Progenitor cell of endocrine pancreas (in vitro differentiated cells): ENCODE measurements around the gene MTG2. TPM values are rescaled to one million over a fixed set of nuclear protein-coding genes. Genes with fewer than 3 reads are reported as not detected.

Source experiments
- DNase-seq: peaks from one replicate; pipeline ENCODE4 v3.0.0; 2021; ENCODE audit warnings: low spot score; ENCODE audit not compliant: unreplicated experiment
- H3K27ac Mint-ChIP-seq: 2 replicates; pipeline ENCODE4 v1.8.0; 2021; ENCODE audit warnings: mild to moderate bottlenecking, moderate library complexity, mixed read lengths
- H3K27me3 Mint-ChIP-seq: 2 replicates; pipeline ENCODE4 v1.8.0; 2021; ENCODE audit warnings: mixed read lengths
- H3K36me3 Mint-ChIP-seq: 2 replicates; pipeline ENCODE4 v1.8.0; 2022; ENCODE audit warnings: mixed read lengths; ENCODE audit not compliant: insufficient read depth
- H3K4me1 Mint-ChIP-seq: 2 replicates; pipeline ENCODE4 v1.8.0; 2021; ENCODE audit warnings: low read depth, mixed read lengths
- H3K4me3 Mint-ChIP-seq: 2 replicates; pipeline ENCODE4 v1.8.0; 2021; ENCODE audit warnings: low read depth, mild to moderate bottlenecking, moderate library complexity, mixed read lengths
- H3K9me3 Mint-ChIP-seq: 2 replicates; pipeline ENCODE4 v1.8.0; 2021; ENCODE audit warnings: low read depth, mixed read lengths
- CTCF ChIP-seq: fragments of 200-600 bp; sonication (generic); IDR thresholded peaks from one replicate; pipeline ENCODE4 v1.5.0; 2021; ENCODE audit warnings: antibody characterized with exemption, mild to moderate bottlenecking; ENCODE audit not compliant: unreplicated experiment
- total RNA-seq: library from RNA; stranded (reverse); gene quantifications from 2 replicates; pipeline ENCODE4 v1.2.1, GENCODE V29; 2021

Gene MTG2
- total RNA-seq, 1 donor from 2014 or later = 31.6 TPM

- Mint-ChIP-seq H3K36me3 (peaks cover 6% of the 10 kb centered on the region), H3K27ac (no peak overlapping the region), H3K9me3 (no peaks in the 10 kb centered on the region), H3K27me3 (no peaks in the 10 kb centered on the region), H3K4me3 (no peak overlapping the region), H3K4me1 (no peaks in the 10 kb centered on the region)
- DNase-seq = no peak
- TF ChIP-seq CTCF = no peak
Observed at GRCh38 chr20:62190639-62191411, 8.0 kb downstream of the MTG2 start.

- H3K27me3 Mint-ChIP-seq = no peaks in the 10 kb centered on the region
- no peak for TF ChIP-seq CTCF
- peaks cover 6% of the 10 kb centered on the region for H3K36me3 Mint-ChIP-seq
- H3K9me3 Mint-ChIP-seq = no peaks in the 10 kb centered on the region
- H3K27ac Mint-ChIP-seq = no peak overlapping the region
- H3K4me1 Mint-ChIP-seq = no peaks in the 10 kb centered on the region
- DNase-seq = no peak
- no peak overlapping the region for H3K4me3 Mint-ChIP-seq
Observed at GRCh38 chr20:62191781-62192559, 9.1 kb downstream of the MTG2 start.

- H3K27ac Mint-ChIP-seq = no peak overlapping the region
- H3K27me3 Mint-ChIP-seq = no peaks in the 10 kb centered on the region
- no peaks in the 10 kb centered on the region for H3K9me3 Mint-ChIP-seq
- peaks cover 6% of the 10 kb centered on the region for H3K36me3 Mint-ChIP-seq
- no peak for TF ChIP-seq CTCF
- no peak overlapping the region for H3K4me3 Mint-ChIP-seq
- no peaks in the 10 kb centered on the region for H3K4me1 Mint-ChIP-seq
- DNase-seq = no peak
Observed at GRCh38 chr20:62192635-62193034, 9.8 kb downstream of the MTG2 start.

GRCh38 chr20:62193079-62194025 is 10.5 kb downstream of the MTG2 start:
- Mint-ChIP-seq H3K27me3 (no peaks in the 10 kb centered on the region), H3K36me3 (peaks cover 6% of the 10 kb centered on the region), H3K4me3 (no peak overlapping the region), H3K27ac (no peak overlapping the region), H3K4me1 (no peaks in the 10 kb centered on the region), H3K9me3 (no peaks in the 10 kb centered on the region)
- DNase-seq = no peak
- TF ChIP-seq CTCF = no peak

GRCh38 chr20:62195075-62195405 is 12.2 kb downstream of the MTG2 start:
- no peaks in the 10 kb centered on the region for H3K9me3 Mint-ChIP-seq
- peaks cover 14% of the 10 kb centered on the region for H3K36me3 Mint-ChIP-seq
- H3K4me1 Mint-ChIP-seq = no peaks in the 10 kb centered on the region
- TF ChIP-seq CTCF = no peak
- H3K27me3 Mint-ChIP-seq = no peaks in the 10 kb centered on the region
- no peak overlapping the region for H3K4me3 Mint-ChIP-seq
- no peak for DNase-seq
- no peak overlapping the region for H3K27ac Mint-ChIP-seq
